ENCODE measurements around the gene PEMT.

Gene PEMT

DNA sequence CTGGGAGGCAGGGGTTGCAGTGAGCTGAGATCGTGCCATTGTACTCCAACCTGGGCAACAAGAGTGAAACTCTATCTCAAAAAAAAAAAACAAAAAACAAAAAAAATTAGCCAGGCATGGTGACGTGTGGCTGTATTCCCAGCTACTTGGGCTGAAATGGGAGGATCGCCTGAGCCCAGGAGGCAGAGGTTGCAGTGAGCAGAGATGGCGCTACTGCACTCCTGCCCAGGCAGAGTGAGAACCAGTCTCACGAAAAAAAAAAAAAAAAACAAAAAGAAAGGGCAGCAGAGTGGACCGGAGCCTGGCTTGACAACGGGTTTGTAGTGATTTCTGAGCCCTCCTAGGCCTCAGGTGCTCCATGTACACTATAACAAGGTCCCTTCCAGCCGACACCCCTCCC is 33.1 kb downstream of the PEMT start:
- DNase-seq (ENCODE audit: low read depth) = no peak
- TF ChIP-seq, protein P1, sequence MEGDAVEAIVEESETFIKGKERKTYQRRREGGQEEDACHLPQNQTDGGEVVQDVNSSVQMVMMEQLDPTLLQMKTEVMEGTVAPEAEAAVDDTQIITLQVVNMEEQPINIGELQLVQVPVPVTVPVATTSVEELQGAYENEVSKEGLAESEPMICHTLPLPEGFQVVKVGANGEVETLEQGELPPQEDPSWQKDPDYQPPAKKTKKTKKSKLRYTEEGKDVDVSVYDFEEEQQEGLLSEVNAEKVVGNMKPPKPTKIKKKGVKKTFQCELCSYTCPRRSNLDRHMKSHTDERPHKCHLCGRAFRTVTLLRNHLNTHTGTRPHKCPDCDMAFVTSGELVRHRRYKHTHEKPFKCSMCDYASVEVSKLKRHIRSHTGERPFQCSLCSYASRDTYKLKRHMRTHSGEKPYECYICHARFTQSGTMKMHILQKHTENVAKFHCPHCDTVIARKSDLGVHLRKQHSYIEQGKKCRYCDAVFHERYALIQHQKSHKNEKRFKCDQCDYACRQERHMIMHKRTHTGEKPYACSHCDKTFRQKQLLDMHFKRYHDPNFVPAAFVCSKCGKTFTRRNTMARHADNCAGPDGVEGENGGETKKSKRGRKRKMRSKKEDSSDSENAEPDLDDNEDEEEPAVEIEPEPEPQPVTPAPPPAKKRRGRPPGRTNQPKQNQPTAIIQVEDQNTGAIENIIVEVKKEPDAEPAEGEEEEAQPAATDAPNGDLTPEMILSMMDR (conservative IDR thresholded peaks at IDR 0.05; ENCODE audit: low read depth, low read length) = no peak
- H3K4me3 ChIP-seq (ENCODE audit: low read depth, low read length) = no peak overlapping the region

DNA sequence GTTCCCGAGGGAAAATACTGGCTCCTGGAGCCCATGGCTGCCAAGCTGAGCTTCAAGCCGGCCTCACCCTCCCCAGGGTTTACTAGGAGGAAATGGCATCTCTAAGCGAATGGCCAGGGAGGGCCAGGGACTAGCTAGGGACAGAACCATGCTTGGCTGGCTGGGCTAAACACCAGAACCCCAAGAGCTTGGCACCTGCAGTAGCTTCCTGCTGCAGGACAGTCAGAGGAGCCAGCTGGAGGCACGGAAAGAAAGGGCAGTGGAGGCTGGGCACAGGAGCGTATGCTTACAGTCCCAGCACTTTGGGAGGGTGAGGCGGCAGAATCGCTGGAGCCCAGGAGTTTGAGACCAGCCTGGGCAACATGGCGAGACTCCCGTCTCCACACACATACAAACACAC is 33.7 kb downstream of the PEMT start:
- no peak for DNase-seq (ENCODE audit: low read depth)
- TF ChIP-seq, protein P1 (conservative IDR thresholded peaks at IDR 0.05; ENCODE audit: low read depth, low read length) = no peak
- H3K4me3 ChIP-seq (ENCODE audit: low read depth, low read length) = no peak overlapping the region

DNA sequence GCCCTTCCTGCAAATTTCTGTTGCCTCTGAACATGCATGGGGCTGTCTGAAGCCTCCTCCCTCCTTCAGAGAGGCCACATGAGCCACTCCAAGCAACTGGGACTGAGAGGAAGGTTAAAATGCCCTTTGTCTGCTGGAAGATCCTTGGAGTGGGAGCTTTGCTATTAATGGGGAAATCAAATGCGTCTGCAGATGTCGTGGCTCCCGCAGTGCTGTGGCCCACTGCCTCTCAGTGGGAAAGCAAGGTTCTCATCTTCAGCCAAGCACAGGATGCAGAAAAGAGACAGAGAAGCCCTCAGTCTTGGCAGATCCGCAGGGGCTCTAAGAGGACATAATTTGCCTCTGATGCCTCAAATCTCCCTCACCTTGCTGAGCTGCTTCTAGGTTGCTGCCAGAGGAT is 34.8 kb downstream of the PEMT start:
- DNase-seq (ENCODE audit: low read depth) = no peak
- TF ChIP-seq, protein P1 (conservative IDR thresholded peaks at IDR 0.05; ENCODE audit: low read depth, low read length) = no peak
- no peak overlapping the region for H3K4me3 ChIP-seq (ENCODE audit: low read depth, low read length)

DNA sequence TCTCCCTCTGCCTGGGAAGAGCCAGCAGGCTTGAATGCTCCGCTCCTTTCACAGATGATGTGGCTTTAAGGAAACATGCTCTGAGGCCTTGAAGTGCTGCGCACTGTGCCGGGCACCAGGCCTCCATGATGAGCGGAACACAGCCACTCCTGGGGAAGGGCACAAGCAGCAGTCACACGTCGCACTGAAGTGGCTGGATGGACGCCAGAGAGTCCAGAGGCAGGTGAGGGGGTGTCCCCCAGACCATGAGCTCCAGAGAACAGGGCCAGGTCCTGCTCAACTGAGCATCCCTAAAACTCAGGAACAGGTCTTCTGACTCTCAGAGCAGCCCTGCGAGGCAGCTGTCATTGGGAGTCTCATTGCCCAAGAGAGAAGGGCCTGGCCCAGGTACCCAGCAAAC is 35.6 kb downstream of the PEMT start:
- DNase-seq (ENCODE audit: low read depth) = no peak
- TF ChIP-seq, protein P1 (conservative IDR thresholded peaks at IDR 0.05; ENCODE audit: low read depth, low read length) = no peak
- no peak overlapping the region for H3K4me3 ChIP-seq (ENCODE audit: low read depth, low read length)

DNA sequence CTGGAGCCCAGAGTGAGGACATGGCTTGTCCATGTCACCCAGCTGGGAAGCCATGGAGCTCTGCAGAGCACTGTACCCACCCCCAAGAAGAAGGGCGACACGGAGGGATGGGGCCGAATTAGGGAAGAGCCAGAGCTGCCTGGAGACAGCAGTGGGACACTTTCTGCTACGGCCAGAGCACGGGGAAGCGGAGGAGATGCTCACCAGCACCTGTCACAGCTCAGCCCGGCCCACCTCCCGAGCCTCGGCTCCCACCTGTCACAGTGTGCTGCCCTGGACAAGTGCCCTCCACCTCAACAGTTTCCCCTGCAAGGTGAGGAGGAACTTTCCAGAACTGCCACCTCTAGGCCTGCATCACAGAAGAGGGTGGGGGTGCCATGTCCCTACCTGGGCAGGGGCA is 36.4 kb downstream of the PEMT start:
- TF ChIP-seq, protein P1 (conservative IDR thresholded peaks at IDR 0.05; ENCODE audit: low read depth, low read length) = no peak
- no peak for DNase-seq (ENCODE audit: low read depth)
- H3K4me3 ChIP-seq (ENCODE audit: low read depth, low read length) = no peak overlapping the region

DNA sequence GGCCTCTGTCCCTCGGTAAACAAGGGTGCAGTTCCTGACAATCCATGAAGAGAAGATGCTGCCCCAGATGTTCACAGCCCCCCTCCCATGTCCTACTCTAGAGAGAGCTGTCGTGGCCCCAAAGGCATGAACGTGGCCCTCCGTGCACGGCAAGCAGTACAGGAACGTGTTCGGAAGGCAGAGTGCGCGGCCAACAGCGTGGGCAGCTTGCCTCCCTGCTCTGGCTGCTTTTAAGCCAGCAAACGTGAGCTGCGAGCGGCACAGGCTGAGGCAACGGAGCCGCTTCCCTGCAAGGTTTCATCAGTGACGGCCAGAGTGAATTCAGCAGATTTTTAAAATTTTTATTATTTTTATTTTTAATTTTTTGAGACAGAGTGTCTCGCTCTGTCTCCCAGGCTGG is 37.2 kb downstream of the PEMT start:
- TF ChIP-seq, protein P1 (conservative IDR thresholded peaks at IDR 0.05; ENCODE audit: low read depth, low read length) = no peak
- DNase-seq (ENCODE audit: low read depth) = no peak
- H3K4me3 ChIP-seq (ENCODE audit: low read depth, low read length) = no peak overlapping the region

DNA sequence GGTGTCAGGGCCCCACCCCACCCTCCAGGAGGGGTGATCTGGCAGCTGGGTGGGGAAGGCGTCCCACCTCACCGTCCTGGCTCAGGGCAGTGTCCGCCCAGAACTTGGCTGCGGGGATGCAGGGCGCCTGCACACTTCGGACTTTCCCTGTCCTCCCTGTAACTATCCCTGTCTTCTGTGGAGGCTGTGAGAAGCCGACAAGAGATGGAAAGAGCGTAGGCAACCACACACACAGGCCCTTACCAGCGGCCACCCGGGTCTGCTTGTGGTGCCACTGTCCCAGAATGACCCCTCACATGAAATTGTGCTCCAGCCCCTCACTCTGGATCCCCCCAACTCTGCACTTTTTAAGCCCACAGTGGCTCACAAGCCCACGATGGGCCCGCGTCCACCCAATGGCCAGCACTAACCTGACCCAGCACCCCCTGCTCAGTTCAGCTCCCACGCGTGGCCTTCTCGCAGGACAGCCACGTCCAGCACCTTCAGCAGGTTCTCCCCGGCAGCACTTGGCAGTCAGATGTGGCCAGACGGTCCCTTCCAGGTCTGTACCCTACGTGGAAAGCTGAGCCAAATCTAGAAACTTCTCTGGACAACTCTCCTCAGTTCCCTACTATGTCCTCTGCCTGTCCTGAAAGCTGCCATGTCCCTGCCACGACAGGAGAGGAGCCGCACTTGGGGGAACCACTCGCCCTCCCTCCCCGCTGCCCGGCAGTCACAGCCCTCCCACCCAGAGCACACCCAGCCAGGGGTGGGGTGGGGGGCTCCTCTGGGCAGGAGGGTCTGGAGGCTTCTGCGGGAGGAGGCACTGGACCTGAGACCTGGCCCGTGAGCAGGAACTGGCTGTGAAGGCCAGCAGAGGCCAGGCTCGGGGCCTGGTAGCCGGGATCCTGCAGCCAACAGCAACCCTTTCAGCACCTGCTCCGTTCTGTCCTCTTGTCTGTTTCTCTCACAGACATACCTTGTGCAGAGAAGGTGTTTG is 38.0 kb downstream of the PEMT start:
- no peak for DNase-seq (ENCODE audit: low read depth)
- TF ChIP-seq, protein P1 (conservative IDR thresholded peaks at IDR 0.05; ENCODE audit: low read depth, low read length) = no peak
- H3K4me3 ChIP-seq (ENCODE audit: low read depth, low read length) = no peak overlapping the region
